Astrocyte (in vitro differentiated cells and primary cell): Measurements from ENCODE around the gene IQCM. TPM values are rescaled to one million over a fixed set of nuclear protein-coding genes. Genes with fewer than 3 reads are reported as not detected.
A peak's percentile ranks its signal among the peaks of the same experiment; 100 is the strongest.
"Not testable (repeated sequence)": the region's sequence is repeated elsewhere in the genome, so short reads cannot be mapped to it uniquely, and the experiment has no call there.

Source experiments
- DNase-seq: peaks from one replicate; pipeline ENCODE4 v3.0.0-alpha.2; 2010; ENCODE audit warnings: low read depth
- FAIRE-seq: peaks from 2 replicates; lab custom pipeline; 2011; peaks lifted over from hg19 to GRCh38; lab: Jason Lieb, UNC
- H2AFZ ChIP-seq: 2 replicates; pipeline ENCODE4 v1.6.0; 2012; ENCODE audit warnings: low read depth, low read length, inconsistent platforms
- H3K27ac ChIP-seq: 2 replicates; pipeline ENCODE4 v1.5.1; 2011; ENCODE audit warnings: low read depth, low read length, inconsistent platforms
- H3K27me3 ChIP-seq: 2 replicates; pipeline ENCODE4 v1.6.0; 2011; ENCODE audit warnings: low read length, inconsistent platforms; ENCODE audit not compliant: insufficient read depth
- H3K36me3 ChIP-seq: 2 replicates; pipeline ENCODE4 v1.5.1; 2011; ENCODE audit warnings: low read length, inconsistent platforms; ENCODE audit not compliant: insufficient read depth
- H3K4me1 ChIP-seq: 2 replicates; pipeline ENCODE4 v1.5.1; 2011; ENCODE audit warnings: low read length, inconsistent platforms; ENCODE audit not compliant: insufficient read depth
- H3K4me2 ChIP-seq: 2 replicates; pipeline ENCODE4 v1.6.0; 2012; ENCODE audit warnings: low read length, inconsistent platforms
- H3K4me3 ChIP-seq: 2 replicates; pipeline ENCODE4 v1.5.1; 2011; ENCODE audit warnings: low read depth, mild to moderate bottlenecking, low read length, inconsistent platforms; ENCODE audit not compliant: insufficient read depth
- H3K79me2 ChIP-seq: 2 replicates; pipeline ENCODE4 v1.6.0; 2012; ENCODE audit warnings: mild to moderate bottlenecking, low read length, inconsistent platforms; ENCODE audit not compliant: insufficient read depth
- H3K9ac ChIP-seq: 2 replicates; pipeline ENCODE4 v1.6.0; 2012; ENCODE audit warnings: mild to moderate bottlenecking, low read length, inconsistent platforms
- H3K9me3 ChIP-seq: 2 replicates; pipeline ENCODE4 v1.5.1; 2012; ENCODE audit warnings: low read depth, mild to moderate bottlenecking, low read length, inconsistent platforms; ENCODE audit not compliant: insufficient read depth
- H4K20me1 ChIP-seq: 2 replicates; pipeline ENCODE4 v1.6.0; 2012; ENCODE audit warnings: low read length, inconsistent platforms; ENCODE audit not compliant: insufficient read depth
- H3K27ac Mint-ChIP-seq: one replicate; pipeline ENCODE4 v1.8.0; 2021; ENCODE audit warnings: mild to moderate bottlenecking, mixed read lengths; ENCODE audit not compliant: unreplicated experiment
- H3K27me3 Mint-ChIP-seq: one replicate; pipeline ENCODE4 v1.8.0; 2021; ENCODE audit warnings: low read depth, mixed read lengths; ENCODE audit not compliant: unreplicated experiment
- H3K36me3 Mint-ChIP-seq: one replicate; pipeline ENCODE4 v1.8.0; 2021; ENCODE audit warnings: low read depth, mixed read lengths; ENCODE audit not compliant: unreplicated experiment
- H3K4me1 Mint-ChIP-seq: one replicate; pipeline ENCODE4 v1.8.0; 2021; ENCODE audit warnings: low read depth, mixed read lengths; ENCODE audit not compliant: unreplicated experiment
- H3K4me3 Mint-ChIP-seq: one replicate; pipeline ENCODE4 v1.8.0; 2021; ENCODE audit warnings: mild to moderate bottlenecking, moderate library complexity, mixed read lengths; ENCODE audit not compliant: unreplicated experiment
- H3K9me3 Mint-ChIP-seq: one replicate; pipeline ENCODE4 v1.8.0; 2021; ENCODE audit warnings: mild to moderate bottlenecking, mixed read lengths; ENCODE audit not compliant: unreplicated experiment
- EZH2 ChIP-seq: IDR thresholded peaks from 2 replicates; pipeline ENCODE4 v1.6.1; 2012; ENCODE audit warnings: mild to moderate bottlenecking, low read length, inconsistent platforms; ENCODE audit not compliant: insufficient read depth
- total RNA-seq: library from RNA; stranded (reverse); gene quantifications from 2 replicates; pipeline ENCODE4 v1.2.1, GENCODE V29; 2021
- TF ChIP-seq, protein P1 (sequence below): IDR thresholded peaks from 2 replicates; pipeline ENCODE4 v1.5.1; 2011; ENCODE audit warnings: low read depth, mild to moderate bottlenecking, inconsistent platforms, low read length, moderate library complexity; ENCODE audit not compliant: insufficient read depth

IQCM gene
- total RNA-seq, 1 donor from 2014 or later: 0.11 TPM

DNA sequence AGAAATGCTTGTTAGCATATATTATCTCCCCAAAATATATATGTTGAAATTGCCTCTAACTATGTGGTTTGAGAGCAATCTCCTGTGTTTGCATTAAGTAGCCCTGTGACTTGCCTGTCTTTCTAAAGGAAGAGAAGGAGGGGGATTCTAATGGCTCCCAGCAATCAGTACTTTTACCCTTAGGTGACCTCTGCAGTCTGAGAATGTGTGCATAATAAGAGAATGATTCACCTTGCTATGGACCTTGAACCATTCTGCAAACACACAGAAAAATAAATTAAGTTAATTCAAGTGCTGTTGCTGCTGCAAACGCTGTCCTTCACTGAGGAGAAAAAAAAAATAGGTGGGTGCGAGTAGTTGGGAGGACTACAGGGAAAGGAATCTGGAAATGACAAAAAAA lies 322.2 kb downstream of the IQCM start:
- no peaks in the 10 kb centered on the region for H4K20me1 ChIP-seq
- H3K27ac ChIP-seq: no peak overlapping the region
- Mint-ChIP-seq H3K4me3 (no peak overlapping the region), H3K36me3 (no peaks in the 10 kb centered on the region), H3K9me3 (no peaks in the 10 kb centered on the region), H3K27ac (no peak overlapping the region), H3K4me1 (peaks cover 6% of the 10 kb centered on the region), H3K27me3 (no peaks in the 10 kb centered on the region)
- H3K9me3 ChIP-seq: no peaks in the 10 kb centered on the region
- TF ChIP-seq, protein P1, sequence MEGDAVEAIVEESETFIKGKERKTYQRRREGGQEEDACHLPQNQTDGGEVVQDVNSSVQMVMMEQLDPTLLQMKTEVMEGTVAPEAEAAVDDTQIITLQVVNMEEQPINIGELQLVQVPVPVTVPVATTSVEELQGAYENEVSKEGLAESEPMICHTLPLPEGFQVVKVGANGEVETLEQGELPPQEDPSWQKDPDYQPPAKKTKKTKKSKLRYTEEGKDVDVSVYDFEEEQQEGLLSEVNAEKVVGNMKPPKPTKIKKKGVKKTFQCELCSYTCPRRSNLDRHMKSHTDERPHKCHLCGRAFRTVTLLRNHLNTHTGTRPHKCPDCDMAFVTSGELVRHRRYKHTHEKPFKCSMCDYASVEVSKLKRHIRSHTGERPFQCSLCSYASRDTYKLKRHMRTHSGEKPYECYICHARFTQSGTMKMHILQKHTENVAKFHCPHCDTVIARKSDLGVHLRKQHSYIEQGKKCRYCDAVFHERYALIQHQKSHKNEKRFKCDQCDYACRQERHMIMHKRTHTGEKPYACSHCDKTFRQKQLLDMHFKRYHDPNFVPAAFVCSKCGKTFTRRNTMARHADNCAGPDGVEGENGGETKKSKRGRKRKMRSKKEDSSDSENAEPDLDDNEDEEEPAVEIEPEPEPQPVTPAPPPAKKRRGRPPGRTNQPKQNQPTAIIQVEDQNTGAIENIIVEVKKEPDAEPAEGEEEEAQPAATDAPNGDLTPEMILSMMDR: no peak
- no peak for TF ChIP-seq EZH2
- H3K36me3 ChIP-seq: no peaks in the 10 kb centered on the region
- no peak overlapping the region for H3K4me3 ChIP-seq
- no peak overlapping the region for H3K9ac ChIP-seq
- H3K79me2 ChIP-seq: no peaks in the 10 kb centered on the region
- H3K4me2 ChIP-seq: no peak overlapping the region
- H3K27me3 ChIP-seq: no peaks in the 10 kb centered on the region
- FAIRE-seq: no peak
- H3K4me1 ChIP-seq: no peaks in the 10 kb centered on the region
- no peak overlapping the region for H2AFZ ChIP-seq
- DNase-seq: peak; percentile 45

DNA sequence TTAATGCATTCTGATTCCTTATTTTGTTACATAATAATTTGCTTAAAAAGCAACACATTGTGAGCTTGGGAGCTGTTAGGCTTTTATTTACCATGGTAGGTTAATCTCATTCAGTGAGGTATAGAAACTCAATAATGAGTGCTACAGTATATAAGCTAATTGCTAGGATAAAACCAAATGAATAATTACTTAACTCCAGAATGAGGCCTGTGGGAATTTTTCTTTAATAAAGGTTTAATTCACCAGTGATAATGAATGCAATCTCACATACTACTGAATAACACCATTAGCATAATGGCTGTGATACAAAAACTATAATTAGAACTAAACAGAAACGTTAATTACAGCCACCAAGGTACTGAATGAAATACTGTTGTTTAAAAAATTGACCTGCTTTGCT lies 326.3 kb downstream of the IQCM start:
- no peaks in the 10 kb centered on the region for H3K27me3 Mint-ChIP-seq
- Histone ChIP-seq H3K27me3 (no peaks in the 10 kb centered on the region), H2AFZ (no peak overlapping the region), H4K20me1 (no peaks in the 10 kb centered on the region), H3K4me1 (no peaks in the 10 kb centered on the region), H3K27ac (no peak overlapping the region), H3K36me3 (no peaks in the 10 kb centered on the region), H3K9ac (no peak overlapping the region), H3K79me2 (no peaks in the 10 kb centered on the region), H3K4me3 (no peak overlapping the region), H3K9me3 (no peaks in the 10 kb centered on the region), H3K4me2 (no peak overlapping the region)
- DNase-seq (no peak), FAIRE-seq (no peak)
- no peak overlapping the region for H3K4me3 Mint-ChIP-seq
- H3K4me1 Mint-ChIP-seq: peaks cover 6% of the 10 kb centered on the region
- no peak for TF ChIP-seq EZH2
- TF ChIP-seq, protein P1: no peak
- H3K9me3 Mint-ChIP-seq: no peaks in the 10 kb centered on the region
- no peak overlapping the region for H3K27ac Mint-ChIP-seq
- H3K36me3 Mint-ChIP-seq: no peaks in the 10 kb centered on the region

DNA sequence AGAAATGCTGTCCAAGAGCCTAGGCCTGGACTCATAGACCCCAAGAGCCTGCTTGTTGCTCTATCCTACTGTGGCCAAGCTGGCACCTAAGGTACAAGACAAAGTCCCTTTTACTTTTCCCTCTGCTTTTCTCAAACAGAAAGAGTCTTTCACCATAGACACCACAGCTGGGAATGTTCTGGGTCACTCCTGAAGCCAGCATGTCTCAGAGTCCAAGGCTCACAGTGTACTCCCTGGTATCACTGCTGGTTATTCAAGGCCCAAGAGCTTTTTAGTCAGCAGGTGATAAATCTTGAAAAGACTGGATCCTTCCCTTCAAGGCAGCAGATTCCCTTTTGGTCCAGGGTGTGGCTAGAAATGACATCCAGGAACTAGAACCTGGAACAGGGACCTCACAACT lies 328.8 kb downstream of the IQCM start:
- no peak overlapping the region for H3K27ac ChIP-seq
- no peak overlapping the region for H3K4me3 ChIP-seq
- Mint-ChIP-seq H3K4me1 (no peaks in the 10 kb centered on the region), H3K9me3 (no peaks in the 10 kb centered on the region), H3K27ac (no peak overlapping the region), H3K27me3 (no peaks in the 10 kb centered on the region), H3K36me3 (no peaks in the 10 kb centered on the region), H3K4me3 (no peak overlapping the region)
- no peak overlapping the region for H2AFZ ChIP-seq
- H3K36me3 ChIP-seq: no peaks in the 10 kb centered on the region
- TF ChIP-seq, protein P1: no peak
- TF ChIP-seq EZH2: no peak
- H3K9me3 ChIP-seq: no peaks in the 10 kb centered on the region
- H4K20me1 ChIP-seq: no peaks in the 10 kb centered on the region
- H3K9ac ChIP-seq: no peak overlapping the region
- H3K27me3 ChIP-seq: no peaks in the 10 kb centered on the region
- H3K79me2 ChIP-seq: no peaks in the 10 kb centered on the region
- no peak for DNase-seq
- no peak for FAIRE-seq
- H3K4me1 ChIP-seq: no peaks in the 10 kb centered on the region
- no peak overlapping the region for H3K4me2 ChIP-seq

DNA sequence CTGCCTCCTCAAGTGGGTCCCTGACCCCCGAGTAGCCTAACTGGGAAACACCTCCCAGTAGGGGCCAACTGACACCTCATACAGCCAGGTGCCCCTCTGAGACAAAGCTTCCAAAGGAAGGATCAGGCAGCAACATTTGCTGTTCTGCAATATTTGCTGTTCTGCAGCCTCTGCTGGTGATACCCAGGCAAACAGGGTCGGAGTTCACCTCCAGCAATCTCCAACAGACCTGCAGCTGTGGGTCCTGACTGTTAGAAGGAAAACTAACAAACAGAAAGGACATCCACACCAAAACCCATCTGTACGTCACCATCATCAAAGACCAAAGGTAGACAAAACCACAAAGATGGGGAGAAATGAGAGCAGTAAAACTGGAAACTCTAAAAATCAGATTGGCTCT lies 347.0 kb downstream of the IQCM start:
- FAIRE-seq, H3K4me1 ChIP-seq, H3K27me3 ChIP-seq, H4K20me1 ChIP-seq, H3K9me3 Mint-ChIP-seq, H3K4me3 ChIP-seq, H3K4me3 Mint-ChIP-seq, H3K27ac Mint-ChIP-seq, H3K4me2 ChIP-seq, H3K4me1 Mint-ChIP-seq, H3K27ac ChIP-seq, DNase-seq, H3K79me2 ChIP-seq, H3K27me3 Mint-ChIP-seq, H3K36me3 Mint-ChIP-seq, H3K36me3 ChIP-seq, H2AFZ ChIP-seq, H3K9me3 ChIP-seq, H3K9ac ChIP-seq: not testable (repeated sequence)
